Mesenteric fat pad (tissue), 1 donor: ENCODE results near the gene NDUFAF3. TPM values are rescaled to one million over a fixed set of nuclear protein-coding genes. Genes with fewer than 3 reads are reported as not detected.

Source experiments
- DNase-seq: peaks from one replicate; pipeline ENCODE4 v3.0.0-alpha.2; 2020; ENCODE audit warnings: low spot score
- long read RNA-seq: library from polyadenylated mRNA; unstranded; transcript quantifications from one replicate; pipeline ENCODE4 v2.0.0, GENCODE V29; 2020
- total RNA-seq: library from RNA; stranded (reverse); fragmentation: NEBNext Ultra II Directional; extraction: Animal tissue kit (Norgen Biotek cat#: 25700); gene quantifications from one replicate; pipeline ENCODE4 v1.2.1, GENCODE V29; 2021
- donor health status: DM: yes; HTN: yes; CAD: no.

NDUFAF3 gene, protein sequence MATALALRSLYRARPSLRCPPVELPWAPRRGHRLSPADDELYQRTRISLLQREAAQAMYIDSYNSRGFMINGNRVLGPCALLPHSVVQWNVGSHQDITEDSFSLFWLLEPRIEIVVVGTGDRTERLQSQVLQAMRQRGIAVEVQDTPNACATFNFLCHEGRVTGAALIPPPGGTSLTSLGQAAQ
- 102 TPM for total RNA-seq
- long read RNA-seq, transcript NDUFAF3-202 (5 exons, 2,012 nt), result major isoform, 147 of 184 reads
- long read RNA-seq, partial matches to known transcripts, result 1 of 184 reads
- long read RNA-seq, other reads (novel, unspliced or antisense), result 34 of 184 reads

DNA sequence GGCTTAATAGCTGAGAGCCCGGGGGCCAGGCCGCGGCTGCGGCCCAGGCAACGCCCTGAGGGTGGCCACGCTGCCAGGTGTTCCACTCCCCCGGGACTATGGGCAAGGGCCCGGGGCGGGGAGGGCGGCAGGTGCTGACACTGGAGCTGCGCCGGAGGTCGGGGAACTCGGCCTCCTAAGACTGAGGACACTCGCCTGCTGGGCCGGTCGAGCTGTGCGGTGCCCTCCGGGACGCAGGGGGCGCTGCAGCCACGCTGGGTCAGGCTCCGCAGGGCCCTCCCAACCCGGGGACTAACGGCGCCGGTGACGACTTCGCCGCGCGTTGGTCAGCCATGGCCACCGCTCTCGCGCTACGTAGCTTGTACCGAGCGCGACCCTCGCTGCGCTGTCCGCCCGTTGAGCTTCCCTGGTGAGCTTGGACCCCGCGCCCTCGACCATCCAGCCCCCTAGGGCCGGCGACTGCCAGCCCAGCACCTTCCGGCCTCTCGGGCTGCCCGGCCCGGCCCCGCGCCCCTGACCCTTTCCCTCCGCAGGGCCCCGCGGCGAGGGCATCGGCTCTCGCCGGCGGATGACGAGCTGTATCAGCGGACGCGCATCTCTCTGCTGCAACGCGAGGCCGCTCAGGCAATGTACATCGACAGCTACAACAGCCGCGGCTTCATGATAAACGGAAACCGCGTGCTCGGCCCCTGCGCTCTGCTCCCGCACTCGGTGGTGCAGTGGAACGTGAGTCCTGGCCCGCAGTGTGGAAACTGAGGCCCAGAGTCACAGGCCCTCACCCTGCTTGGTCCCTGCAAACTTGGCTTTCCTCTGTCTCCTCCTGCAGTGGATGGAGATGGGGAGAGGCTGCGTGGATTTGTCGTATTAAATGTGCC lies at the start of gene NDUFAF3:
TSS of gene NDUFAF3 (plus strand) at position 309 of the 875 bp plus-strand sequence. CDS start at position 333, 24 bp downstream.
- DNase-seq, result peak; percentile 99

DNA sequence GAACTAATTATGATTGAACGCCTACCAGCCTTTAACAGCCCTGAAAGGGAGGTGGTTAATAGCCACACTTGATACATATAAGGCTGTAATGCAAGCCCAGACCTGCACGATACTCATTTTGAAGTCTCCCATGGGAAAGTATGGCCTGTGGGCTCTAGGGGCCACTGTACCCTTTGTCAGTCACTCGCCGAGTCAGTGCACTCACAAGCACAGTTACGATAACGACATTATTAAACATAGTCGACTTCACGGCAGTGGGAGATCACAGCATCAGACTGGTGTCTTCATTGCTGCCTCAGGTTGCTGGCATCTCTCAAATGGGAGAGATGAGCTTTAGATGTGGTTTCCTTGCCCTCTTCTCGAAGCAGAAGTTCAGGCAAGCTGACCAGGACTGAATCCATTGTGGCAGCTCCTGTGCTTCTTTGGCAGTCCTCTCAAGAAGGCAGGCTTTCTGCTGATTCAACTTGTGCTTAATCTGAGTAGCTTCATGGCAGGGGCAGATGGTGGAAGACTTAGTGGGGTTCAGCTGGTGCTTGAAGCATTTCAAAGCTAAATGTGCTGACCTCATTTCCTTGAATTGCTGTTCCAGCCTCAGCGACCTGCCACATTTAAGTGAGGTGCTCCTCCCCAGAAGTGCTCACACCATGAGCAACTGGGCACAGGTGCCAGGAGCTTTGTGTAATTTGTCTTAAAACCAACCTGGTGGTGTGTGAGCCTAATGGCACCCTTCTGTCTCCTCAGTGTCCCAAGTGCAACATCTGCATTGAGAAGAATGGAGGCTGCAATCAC lies 47.7 kb upstream of the NDUFAF3 start:
- DNase-seq, result peak; percentile 53

DNA sequence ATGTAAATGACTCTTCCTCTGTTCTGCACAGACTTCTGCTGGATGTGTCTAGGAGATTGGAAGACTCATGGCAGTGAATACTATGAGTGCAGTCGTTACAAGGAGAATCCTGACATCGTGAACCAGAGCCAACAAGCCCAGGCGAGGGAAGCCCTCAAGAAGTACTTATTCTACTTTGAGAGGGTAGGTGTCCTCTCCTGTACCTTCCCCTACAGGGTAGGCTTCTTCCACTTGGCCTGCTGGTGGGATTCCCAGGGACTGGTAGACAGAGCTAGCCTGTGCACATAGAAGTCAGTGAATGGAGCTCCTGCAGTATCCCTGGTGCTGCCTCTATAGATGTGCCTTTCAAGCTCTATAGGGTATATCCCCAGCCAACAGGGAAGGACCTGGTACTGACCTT lies 42.5 kb upstream of the NDUFAF3 start:
- peak; percentile 67 for DNase-seq

DNA sequence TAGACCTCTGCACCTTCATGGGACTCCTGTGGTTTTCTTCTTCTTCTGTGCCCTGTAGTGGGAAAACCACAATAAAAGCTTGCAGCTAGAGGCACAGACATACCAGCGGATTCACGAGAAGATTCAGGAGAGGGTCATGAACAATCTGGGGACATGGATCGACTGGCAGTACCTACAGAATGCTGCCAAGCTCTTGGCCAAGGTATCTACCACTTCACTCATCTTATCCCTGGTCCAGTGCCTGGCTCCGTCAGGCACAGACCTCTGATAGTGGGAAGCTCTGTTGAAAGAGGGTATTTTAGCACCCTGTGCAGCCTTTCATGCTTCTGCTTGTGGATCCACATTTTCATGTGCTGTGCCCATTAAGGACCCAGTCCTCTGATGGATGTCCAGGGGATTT lies 41.6 kb upstream of the NDUFAF3 start:
- DNase-seq, result peak; percentile 30

DNA sequence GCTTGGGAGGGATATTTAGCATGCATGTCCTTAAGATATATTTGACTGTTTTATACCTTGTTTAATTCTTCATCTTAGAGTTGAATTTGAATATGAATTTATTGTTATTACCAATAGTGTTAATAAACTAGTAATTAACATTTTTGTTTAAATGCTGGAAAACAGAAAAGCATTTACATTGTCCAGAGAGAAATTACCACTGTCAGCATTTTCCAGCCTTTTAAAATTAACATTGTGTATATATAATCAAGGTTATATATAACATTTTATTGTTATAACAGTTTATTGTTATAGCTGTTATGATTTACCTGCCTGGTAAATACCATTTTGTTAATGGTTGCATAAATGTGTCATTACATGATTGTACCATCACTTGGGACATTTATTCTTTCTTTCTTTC lies 39.9 kb upstream of the NDUFAF3 start:
- DNase-seq, result no peak

DNA sequence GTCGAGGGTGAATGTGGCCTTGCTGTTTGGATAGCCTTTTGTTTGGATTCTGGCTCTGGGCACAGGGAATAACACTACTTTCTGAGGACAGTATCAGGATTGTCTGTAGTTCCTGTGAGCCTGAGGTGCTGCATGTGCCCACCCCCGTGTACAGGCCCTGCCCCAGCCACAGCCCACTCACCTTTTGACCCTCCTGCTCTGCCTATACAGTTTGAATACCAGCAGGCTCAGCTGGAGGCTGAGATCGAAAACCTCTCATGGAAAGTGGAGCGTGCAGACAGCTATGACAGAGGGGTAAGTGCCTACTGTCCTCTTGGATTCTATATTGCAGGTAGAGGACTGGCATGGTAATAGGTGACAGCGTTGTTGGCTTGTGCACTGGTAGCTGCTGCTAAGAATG lies 39.2 kb upstream of the NDUFAF3 start:
- peak; percentile 73 for DNase-seq

DNA sequence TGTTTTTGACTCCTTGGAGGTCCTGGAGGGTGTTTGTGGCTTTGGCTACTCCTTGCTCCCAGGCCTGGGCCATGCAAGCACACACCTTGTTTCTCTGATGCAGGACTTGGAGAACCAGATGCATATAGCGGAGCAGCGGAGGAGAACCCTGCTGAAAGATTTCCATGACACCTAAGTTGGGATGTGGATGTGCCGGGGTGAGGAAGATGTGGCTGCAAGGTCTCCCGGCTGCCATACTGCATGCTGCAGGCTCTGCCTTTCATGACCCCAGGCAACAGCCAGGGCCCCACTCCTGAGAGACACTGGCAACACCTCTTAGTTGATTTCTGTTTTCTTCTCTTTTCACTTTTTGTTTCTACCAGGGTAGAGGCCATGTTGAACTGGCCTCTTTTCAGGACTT lies 38.8 kb upstream of the NDUFAF3 start:
- peak; percentile 55 for DNase-seq

DNA sequence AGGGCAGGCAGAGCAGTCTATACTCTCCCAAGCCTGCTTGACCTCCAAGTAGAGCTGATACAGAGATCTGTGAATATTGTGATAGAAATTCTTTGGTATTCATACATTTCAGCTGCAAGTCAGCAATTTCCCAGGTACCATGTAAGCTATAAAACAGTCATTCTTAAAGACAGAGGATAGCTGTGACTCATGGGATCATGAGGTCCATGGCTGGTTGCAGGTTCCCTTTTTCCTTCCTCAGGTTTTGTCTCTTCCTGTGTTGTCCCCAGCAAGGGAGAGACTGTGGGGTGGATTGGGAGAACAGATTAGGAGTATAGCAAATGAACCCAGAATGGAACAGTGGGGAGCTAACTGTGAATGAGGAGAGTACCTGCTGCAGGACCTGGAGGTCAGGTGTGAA lies 37.3 kb upstream of the NDUFAF3 start:
- no peak for DNase-seq

DNA sequence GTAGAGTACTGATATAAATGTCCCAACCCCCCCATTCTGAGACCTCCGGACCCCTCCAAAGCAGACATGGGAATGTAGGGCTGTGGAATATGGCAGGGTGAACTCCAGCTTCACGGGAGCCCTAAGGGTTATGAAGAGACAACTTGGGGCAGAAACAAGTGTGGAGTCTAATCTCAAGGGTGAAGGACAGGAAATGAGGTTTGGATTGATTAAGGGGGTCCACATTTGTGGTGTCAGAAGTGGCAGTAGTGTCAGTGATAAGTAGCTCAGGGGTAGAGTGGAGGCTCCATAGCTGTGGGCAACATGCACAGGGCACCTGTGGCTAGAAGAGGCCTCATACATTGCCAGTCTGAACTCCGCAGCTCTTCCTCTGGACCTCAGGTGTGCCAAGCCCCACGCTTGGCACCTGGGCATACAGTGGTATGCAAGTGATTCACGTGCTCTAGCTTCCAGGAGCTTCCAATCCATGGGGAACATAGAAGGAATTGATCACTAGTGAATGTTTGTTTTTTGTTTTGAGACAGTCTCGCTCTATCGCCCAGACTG lies 36.0 kb upstream of the NDUFAF3 start:
- DNase-seq, result peak; percentile 64

DNA sequence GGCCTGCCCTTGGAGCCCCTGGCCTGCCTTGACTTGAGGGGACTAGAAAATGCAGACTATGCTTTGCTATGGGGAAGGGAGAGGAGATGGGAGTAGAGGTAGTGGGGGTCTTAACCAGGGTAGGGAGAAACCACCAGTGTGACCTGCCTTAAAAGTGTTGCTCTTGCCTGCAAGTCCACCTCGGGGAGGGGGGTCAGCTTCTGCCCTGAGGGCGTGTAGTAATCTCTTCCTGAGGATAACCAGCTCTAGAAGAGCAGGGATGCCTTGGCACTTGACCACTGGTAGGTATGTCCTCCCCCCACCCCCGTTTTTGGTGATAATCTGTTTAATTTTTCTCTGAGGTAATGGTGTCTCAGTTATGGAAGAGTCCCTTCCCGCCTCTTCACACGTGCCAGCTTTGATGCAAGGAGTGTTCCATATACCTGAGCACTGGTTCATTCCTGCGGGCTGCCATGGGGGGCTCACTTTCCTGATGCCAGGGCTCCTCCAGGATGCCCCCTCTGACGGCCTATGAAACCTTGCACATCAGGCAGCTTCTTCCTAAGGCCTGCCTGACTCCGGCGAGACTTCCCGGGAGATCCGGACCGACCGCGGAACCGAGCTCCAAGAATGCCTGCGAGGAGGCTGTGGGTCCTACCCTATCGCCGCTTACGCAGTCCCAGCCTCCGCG lies 32.7 kb upstream of the NDUFAF3 start:
- DNase-seq, result no peak

DNA sequence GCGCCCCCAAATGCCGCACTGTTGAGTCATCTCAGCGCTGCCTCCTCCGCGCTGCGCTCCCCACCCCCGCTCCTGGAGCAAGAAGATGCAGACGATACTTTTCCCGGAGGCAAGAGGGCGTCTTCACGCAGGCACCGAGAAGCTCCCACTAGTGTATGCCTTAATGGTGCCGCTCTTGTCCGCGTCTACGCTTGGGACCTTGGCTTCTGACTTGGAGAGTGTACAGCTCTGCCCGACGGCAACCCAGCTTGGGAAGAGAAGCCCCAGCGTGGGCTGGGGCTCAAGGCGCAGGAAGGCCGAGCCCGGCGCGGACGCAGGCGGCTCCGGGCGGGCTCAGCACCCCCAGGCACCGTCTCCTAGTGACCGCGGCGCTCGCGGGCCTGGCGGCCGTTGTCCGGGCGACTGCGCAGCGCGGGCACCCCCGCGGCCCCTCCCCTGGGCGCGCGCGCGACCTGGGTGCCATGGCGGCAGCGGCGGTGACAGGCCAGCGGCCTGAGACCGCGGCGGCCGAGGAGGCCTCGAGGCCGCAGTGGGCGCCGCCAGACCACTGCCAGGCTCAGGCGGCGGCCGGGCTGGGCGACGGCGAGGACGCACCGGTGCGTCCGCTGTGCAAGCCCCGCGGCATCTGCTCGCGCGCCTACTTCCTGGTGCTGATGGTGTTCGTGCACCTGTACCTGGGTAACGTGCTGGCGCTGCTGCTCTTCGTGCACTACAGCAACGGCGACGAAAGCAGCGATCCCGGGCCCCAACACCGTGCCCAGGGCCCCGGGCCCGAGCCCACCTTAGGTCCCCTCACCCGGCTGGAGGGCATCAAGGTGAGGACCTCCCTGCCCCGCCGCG lies 31.9 kb upstream of the NDUFAF3 start, which contains the start of gene P4HTM:
TSS of gene P4HTM (plus strand) at position 446 of the 840 bp plus-strand sequence. CDS start at position 462, 16 bp downstream.
- peak; percentile 95 for DNase-seq

DNA sequence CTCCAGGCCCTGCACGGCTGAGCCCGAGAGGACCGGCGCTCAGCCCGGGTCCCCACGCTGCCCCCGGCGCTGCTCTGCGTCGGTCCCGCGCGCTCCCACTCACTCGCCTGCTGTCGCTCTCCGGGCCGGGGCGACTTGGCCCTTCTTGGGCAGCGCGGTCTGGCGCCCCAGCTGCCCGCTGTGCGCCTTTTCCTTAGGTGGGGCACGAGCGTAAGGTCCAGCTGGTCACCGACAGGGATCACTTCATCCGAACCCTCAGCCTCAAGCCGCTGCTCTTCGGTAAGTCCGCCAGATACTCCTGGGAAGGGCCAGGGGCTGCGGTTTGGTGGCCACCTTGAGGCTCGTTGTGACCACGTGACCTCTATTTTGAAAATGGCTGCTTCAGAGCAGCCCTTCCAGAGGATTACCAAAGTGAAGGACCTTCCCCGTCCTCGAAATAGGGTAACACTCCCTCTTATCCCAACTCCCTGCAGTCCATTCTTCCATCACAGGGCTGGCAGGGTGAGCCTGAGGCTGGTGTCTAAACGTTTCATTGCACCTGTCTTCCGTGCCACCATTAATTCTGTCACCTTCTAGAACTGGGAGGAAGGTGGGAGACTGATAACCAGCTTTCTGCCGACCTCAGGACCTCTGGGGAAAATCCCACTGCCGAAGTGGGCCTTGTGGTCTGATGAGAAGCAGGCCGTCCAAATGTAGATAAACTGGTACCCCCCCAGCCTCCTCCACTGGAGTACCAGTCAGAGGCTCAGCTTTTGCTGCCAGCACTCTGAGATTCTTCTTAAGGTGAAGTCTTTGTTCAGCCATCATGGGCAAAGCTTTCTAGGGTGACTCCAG lies 31.1 kb upstream of the NDUFAF3 start:
- DNase-seq, result no peak

DNA sequence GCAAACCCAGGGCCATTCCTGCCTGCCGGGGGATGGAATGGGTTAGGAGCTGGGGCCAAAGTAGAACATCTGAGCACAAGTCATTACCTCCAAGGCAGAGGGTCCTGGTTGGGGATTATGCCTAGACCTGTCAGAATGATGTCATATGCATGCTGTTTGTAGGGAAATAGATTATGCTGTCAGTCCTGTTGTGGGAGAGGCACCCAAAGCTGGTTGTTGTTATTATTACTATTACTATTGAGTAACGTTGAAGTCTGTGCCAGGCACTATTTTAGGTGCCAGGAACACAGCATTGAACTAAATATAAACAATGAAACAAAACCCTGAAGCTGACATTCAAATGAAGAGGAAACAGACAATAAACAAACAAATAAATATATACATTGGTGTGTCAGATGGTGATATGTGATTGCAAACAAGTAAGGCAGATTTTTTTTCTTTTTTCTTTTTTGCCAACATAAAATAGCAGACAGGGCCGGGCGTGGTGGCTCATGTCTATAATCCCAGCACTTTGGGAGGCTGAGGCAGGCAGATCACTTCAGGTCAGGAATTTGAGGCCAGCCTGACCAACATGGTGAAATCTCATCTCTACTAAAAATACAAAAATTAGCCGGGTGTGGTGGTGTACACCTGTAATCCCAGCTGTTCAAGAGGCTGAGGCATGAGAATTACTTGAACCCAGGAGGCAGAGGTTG lies 29.9 kb upstream of the NDUFAF3 start:
- DNase-seq, result no peak

DNA sequence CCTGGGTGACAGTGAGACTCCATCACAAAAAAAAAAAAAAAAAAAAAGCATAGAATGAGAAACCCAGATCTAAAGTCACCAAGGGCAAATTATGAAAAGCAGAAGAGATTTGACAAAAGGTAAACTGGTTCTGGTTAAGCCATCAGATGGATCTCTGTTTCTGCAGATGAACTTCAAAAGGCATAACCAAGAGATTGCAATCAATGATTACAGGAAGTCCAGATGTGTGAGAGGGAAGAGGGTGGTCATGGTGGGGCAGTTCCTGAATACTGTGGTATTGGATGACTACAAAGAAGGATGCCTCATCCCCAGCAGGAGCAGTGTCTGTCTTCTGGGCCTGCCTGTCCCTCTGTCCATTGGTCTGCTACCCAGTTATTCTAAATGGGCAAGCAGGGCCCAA lies 28.1 kb upstream of the NDUFAF3 start:
- DNase-seq, result no peak

DNA sequence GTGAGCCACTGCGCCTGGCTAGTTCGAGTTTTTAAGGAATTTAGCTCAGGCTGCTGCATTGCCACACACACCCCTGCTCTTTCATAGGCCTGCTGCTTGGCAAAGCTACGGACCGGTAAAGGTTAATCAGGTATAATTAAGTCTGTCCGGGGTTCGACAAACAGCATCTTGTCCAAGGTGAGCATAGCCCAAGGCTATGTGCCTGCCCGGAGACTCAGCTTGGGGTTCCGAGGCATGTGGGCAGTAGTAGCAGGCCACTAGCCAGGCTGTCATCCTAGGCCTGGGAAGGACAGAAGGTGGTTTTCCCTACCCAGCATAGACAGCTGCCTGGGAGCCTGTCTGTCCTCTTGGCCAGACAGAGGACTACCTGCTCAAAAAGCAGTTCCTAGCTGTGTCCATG lies 25.3 kb upstream of the NDUFAF3 start:
- DNase-seq, result no peak

DNA sequence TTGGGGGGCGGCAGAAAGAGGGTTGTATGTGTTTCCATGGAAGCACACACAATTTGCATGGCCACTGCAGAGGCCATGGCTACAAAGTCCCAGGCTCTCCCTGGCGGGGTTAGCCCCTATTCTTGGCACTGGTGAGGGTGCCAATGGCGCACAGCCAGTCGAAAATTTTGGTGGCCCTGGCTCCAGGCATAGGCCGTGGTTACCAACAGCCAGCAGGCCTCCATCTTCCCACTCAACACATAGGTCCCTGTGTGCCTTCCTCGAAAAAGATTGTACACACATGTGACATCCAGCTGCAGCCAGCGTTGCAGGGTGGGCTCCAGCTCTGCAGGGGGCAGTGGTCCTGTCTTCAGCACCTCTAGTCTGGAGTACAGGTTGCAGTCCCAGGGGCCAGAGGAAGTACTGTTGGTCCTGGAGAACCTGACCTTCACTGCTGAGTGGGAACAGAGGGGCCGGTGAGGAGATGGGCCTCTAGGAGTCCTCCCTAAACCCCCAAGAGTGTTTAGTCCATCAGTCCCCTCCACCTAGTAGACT lies 24.8 kb upstream of the NDUFAF3 start:
- no peak for DNase-seq

DNA sequence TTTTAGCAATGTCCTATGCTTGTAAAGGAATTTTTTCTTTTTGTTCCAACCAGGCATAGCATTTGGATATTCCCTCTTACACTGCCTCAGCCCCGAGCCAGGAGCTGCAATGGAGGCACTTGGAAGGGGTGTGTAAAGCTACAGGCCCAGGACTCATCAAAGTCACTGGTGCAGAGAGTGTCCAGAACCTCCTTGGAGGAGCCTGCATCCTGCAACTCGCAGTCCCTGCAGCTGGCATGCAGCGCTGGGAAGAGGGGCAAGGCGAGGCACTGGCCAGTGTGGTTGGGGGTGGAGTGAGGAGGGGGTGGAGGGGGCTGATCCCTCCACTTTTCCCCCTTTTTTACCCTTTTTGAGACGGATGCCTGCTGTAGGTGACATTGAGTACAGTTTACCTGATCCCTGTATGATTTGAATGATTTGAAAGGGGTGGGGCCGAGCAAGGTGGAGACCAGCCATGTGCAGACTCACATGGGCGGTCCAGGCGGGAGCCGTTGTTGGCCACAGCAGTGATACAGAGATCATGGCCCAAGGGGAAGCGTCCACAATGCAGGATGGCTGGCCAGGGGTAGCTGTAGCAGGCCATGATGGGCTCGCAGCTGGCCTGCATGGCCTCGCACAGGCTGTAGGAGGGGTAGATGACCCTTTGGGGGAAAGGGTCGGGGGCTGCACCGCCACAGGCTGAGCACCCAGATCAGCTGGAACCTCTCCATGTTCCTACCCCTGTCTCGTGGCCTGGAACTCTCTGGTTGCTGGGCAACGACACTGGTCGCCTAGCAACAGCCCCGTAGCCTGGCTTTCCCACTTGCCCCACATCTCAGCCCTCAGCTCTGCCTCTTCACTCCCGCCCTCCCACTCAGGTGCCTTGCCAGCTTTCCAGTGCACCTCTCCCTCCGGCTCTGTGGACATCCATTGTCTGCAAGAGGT lies 23.9 kb upstream of the NDUFAF3 start:
- DNase-seq, result no peak
